Measurements from ENCODE around the gene AHNAK.

- no peak for TF ChIP-seq CTCF (IDR thresholded peaks at IDR 0.05)
- TF ChIP-seq POLR2A (IDR thresholded peaks at IDR 0.05), result no peak
Observed at GRCh38 chr11:62401811-62402210, 144.8 kb downstream of the AHNAK start.

All from gastroesophageal sphincter (tissue), 3 donors.